Measurements from ENCODE around the gene RAP1A. TPM values are rescaled to one million over a fixed set of nuclear protein-coding genes. Genes with fewer than 3 reads are reported as not detected.

RAP1A gene
- total and polyA plus RNA-seq, 3 donors from 2014 or later: 20.8 to 42.8 (median 27.6) TPM

DNA sequence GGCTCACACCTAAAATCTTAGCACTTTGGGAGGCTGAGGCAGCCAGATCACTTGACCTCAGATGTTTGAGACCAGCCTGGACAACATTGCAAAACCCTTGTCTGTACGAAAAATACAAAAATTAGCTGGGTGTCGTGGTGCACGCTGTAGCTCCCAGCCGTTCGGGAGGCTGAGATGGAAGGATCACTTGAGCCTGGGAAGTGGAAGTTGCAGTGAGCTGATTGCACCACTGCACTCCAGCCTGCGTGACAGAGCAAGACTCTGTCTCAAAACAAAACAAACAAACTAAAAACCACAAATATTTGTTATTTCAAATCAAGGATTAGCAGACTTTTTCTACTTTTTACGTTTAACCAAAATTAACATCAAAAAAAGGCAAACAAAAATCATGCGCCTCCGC, 88.3 kb downstream of the RAP1A start:
- no peaks in the 10 kb centered on the region for H3K9me3 ChIP-seq
- no peak for TF ChIP-seq POLR2A (IDR thresholded peaks at IDR 0.05)
- TF ChIP-seq, protein P1, sequence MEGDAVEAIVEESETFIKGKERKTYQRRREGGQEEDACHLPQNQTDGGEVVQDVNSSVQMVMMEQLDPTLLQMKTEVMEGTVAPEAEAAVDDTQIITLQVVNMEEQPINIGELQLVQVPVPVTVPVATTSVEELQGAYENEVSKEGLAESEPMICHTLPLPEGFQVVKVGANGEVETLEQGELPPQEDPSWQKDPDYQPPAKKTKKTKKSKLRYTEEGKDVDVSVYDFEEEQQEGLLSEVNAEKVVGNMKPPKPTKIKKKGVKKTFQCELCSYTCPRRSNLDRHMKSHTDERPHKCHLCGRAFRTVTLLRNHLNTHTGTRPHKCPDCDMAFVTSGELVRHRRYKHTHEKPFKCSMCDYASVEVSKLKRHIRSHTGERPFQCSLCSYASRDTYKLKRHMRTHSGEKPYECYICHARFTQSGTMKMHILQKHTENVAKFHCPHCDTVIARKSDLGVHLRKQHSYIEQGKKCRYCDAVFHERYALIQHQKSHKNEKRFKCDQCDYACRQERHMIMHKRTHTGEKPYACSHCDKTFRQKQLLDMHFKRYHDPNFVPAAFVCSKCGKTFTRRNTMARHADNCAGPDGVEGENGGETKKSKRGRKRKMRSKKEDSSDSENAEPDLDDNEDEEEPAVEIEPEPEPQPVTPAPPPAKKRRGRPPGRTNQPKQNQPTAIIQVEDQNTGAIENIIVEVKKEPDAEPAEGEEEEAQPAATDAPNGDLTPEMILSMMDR (IDR thresholded peaks at IDR 0.05): no peak
- intact Hi-C loops (cut with DNase I; ENCODE audit: low total_unique reads): no loop called here
- DNase-seq: no peak
- 69 to 78% methylated on average over 9 of the region's 9 CpGs for WGBS, 2 donors
- no peaks in the 10 kb centered on the region for H3K36me3 ChIP-seq (ENCODE audit: low read depth, missing control alignments)
- H3K4me3 ChIP-seq: no peak overlapping the region
- H3K27me3 ChIP-seq: no peaks in the 10 kb centered on the region
- H3K27ac ChIP-seq: no peak overlapping the region
- no peaks in the 10 kb centered on the region for H3K4me1 ChIP-seq

GRCh38 chr1:111709986-111710385, 90.4 kb downstream of the RAP1A start:
- TF ChIP-seq, protein P1 (IDR thresholded peaks at IDR 0.05): no peak
- TF ChIP-seq POLR2A (IDR thresholded peaks at IDR 0.05): no peak
- H3K27ac ChIP-seq: no peak overlapping the region
- intact Hi-C loops (cut with DNase I; ENCODE audit: low total_unique reads): no loop called here

GRCh38 chr1:111716333-111716732, 96.7 kb downstream of the RAP1A start:
- intact Hi-C loops (cut with DNase I; ENCODE audit: low total_unique reads): no loop called here

More at GRCh38 chr1:111709986-111710385, 90.4 kb downstream of the RAP1A start:
- 84 to 85% methylated on average over 1 of the region's 1 CpG for WGBS, 2 donors
- no peak overlapping the region for H3K4me3 ChIP-seq
- no peaks in the 10 kb centered on the region for H3K27me3 ChIP-seq
- no peaks in the 10 kb centered on the region for H3K4me1 ChIP-seq
- H3K36me3 ChIP-seq (ENCODE audit: low read depth, missing control alignments): no peaks in the 10 kb centered on the region
- no peaks in the 10 kb centered on the region for H3K9me3 ChIP-seq
- no peak for DNase-seq

GRCh38 chr1:111717450-111717849, 97.9 kb downstream of the RAP1A start:
- no peak for DNase-seq
- Histone ChIP-seq H3K4me1 (peaks cover 16% of the 10 kb centered on the region), H3K27ac (no peak overlapping the region), H3K9me3 (no peaks in the 10 kb centered on the region), H3K4me3 (no peak overlapping the region), H3K27me3 (no peaks in the 10 kb centered on the region), H3K36me3 (ENCODE audit: low read depth, missing control alignments) (no peaks in the 10 kb centered on the region)
- WGBS, 2 donors: 92 to 95% methylated on average over 2 of the region's 2 CpGs
- TF ChIP-seq, protein P1 (IDR thresholded peaks at IDR 0.05): no peak
- TF ChIP-seq POLR2A (IDR thresholded peaks at IDR 0.05): no peak
- intact Hi-C loops (cut with DNase I; ENCODE audit: low total_unique reads): no loop called here

More at GRCh38 chr1:111716333-111716732, 96.7 kb downstream of the RAP1A start:
- H3K36me3 ChIP-seq (ENCODE audit: low read depth, missing control alignments): no peaks in the 10 kb centered on the region
- no peaks in the 10 kb centered on the region for H3K9me3 ChIP-seq
- no peak overlapping the region for H3K4me3 ChIP-seq
- TF ChIP-seq, protein P1 (IDR thresholded peaks at IDR 0.05): no peak
- TF ChIP-seq POLR2A (IDR thresholded peaks at IDR 0.05): no peak
- 70 to 79% methylated on average over 3 of the region's 3 CpGs for WGBS, 2 donors
- H3K27me3 ChIP-seq: no peaks in the 10 kb centered on the region
- H3K4me1 ChIP-seq: peaks cover 14% of the 10 kb centered on the region
- no peak overlapping the region for H3K27ac ChIP-seq
- DNase-seq: no peak

GRCh38 chr1:111719135-111719534, 99.5 kb downstream of the RAP1A start:
- peaks cover 16% of the 10 kb centered on the region for H3K4me1 ChIP-seq
- H3K27ac ChIP-seq: no peak overlapping the region
- DNase-seq: no peak
- H3K27me3 ChIP-seq: no peaks in the 10 kb centered on the region
- no peak for TF ChIP-seq POLR2A (IDR thresholded peaks at IDR 0.05)
- TF ChIP-seq, protein P1 (IDR thresholded peaks at IDR 0.05): no peak
- H3K9me3 ChIP-seq: no peaks in the 10 kb centered on the region
- intact Hi-C loops (cut with DNase I; ENCODE audit: low total_unique reads): no loop called here
- no peak overlapping the region for H3K4me3 ChIP-seq
- H3K36me3 ChIP-seq (ENCODE audit: low read depth, missing control alignments): no peaks in the 10 kb centered on the region
- WGBS, 2 donors: 96 to 100% methylated on average over 5 of the region's 5 CpGs

Data from testis (tissue), 3 donors.